K562 (cell line): ENCODE results near the gene GIGYF2. TPM values are rescaled to one million over a fixed set of nuclear protein-coding genes. Genes with fewer than 3 reads are reported as not detected.

Experiments
- ATAC-seq: fragments of 200-7000 bp; cut with Tn5 transposase; 3 replicates; pipeline ENCODE4 v1.9.1; 2020; ENCODE audit warnings: moderate library complexity
- BruUV-seq: library from RNA; stranded (reverse); fragments of 400-500 nt; replicated peaks from 2 replicates; lab custom pipeline; 2021; lab: Mats Ljungman, UMichigan
- CTCF ChIA-PET: fragments of 300-600 bp; formaldehyde crosslinking; extraction: SDS; loops from one replicate; lab custom pipeline; 2021; ENCODE audit warnings: low intra/inter-chr PET ratio; lab: Yijun Ruan, JAX
- POLR2A ChIA-PET: fragments of 300-600, 350-650 bp; sonication (Branson Sonifier 250); formaldehyde crosslinking; extraction: SDS; loops from one replicate; lab custom pipeline; 2021; ENCODE audit warnings: antibody characterized with exemption, inconsistent platforms; lab: Yijun Ruan, JAX
- DNase-seq, 4 experiments: peaks; one replicate each; pipeline versions ENCODE4 v3.0.0 to v3.0.0-alpha.2; 2011 to 2018; ENCODE audit warnings: low spot score in 3 of 4, mixed read lengths in 3 of 4; ENCODE audit errors: extremely low read depth in 1 of 4
- FAIRE-seq: peaks from 2 replicates; lab custom pipeline; 2011; peaks lifted over from hg19 to GRCh38; lab: Jason Lieb, UNC
- H2AFZ ChIP-seq: 2 replicates; pipeline ENCODE4 v1.6.0; 2011; ENCODE audit warnings: low read depth, low read length, control low read depth, inconsistent platforms
- H3K27ac ChIP-seq: fragments of 200-600 bp; 3 replicates; pipeline ENCODE4 v1.8.0; 2011; ENCODE audit warnings: low read depth, mild to moderate bottlenecking, control low read depth, inconsistent platforms, low read length, moderate library complexity, mixed read lengths; ENCODE audit errors: extremely low read depth
- H3K27me3 ChIP-seq, 2 experiments: fragments of 300-600 bp in 1 of 2; 2 replicates in 1 of 2; 3 replicates in 1 of 2; pipeline versions ENCODE4 v1.6.0 to v1.8.0; 2011; ENCODE audit warnings: inconsistent platforms in 2 of 2, low read length in 2 of 2, mild to moderate bottlenecking in 1 of 2, mixed read lengths in 1 of 2, moderate library complexity in 1 of 2; ENCODE audit not compliant: control insufficient read depth in 2 of 2, insufficient read depth in 2 of 2
- H3K36me3 ChIP-seq: fragments of 300-600 bp; 3 replicates; pipeline ENCODE4 v1.8.0; 2011; ENCODE audit warnings: mild to moderate bottlenecking, low read length, inconsistent platforms; ENCODE audit not compliant: control insufficient read depth, insufficient read depth
- H3K4me1 ChIP-seq, 2 experiments: fragments of 200-600 bp in 1 of 2; replicated peaks in 1 of 2; 2 replicates in 1 of 2; 3 replicates in 1 of 2; pipeline versions ENCODE4 v1.5.1 to v1.8.0; 2011; ENCODE audit warnings: inconsistent platforms in 2 of 2, low read length in 2 of 2, mild to moderate bottlenecking in 1 of 2, mixed read lengths in 1 of 2, moderate library complexity in 1 of 2; ENCODE audit not compliant: control insufficient read depth in 2 of 2, insufficient read depth in 2 of 2
- H3K4me2 ChIP-seq: 2 replicates; pipeline ENCODE4 v1.6.1; 2011; ENCODE audit warnings: low read length, control low read depth, inconsistent platforms, mixed read lengths; ENCODE audit not compliant: insufficient read depth
- H3K4me3 ChIP-seq: fragments of 200-600 bp; sonication (generic), shearing (Covaris generic); 2 replicates; pipeline ENCODE4 v1.5.1; 2016; ENCODE audit warnings: control low read depth, inconsistent platforms
- H3K79me2 ChIP-seq: fragments of 200-600 bp; 3 replicates; pipeline ENCODE4 v1.8.0; 2011; ENCODE audit warnings: low read length, inconsistent platforms; ENCODE audit not compliant: control insufficient read depth, insufficient read depth
- H3K9ac ChIP-seq, 2 experiments: 2 replicates each; pipeline versions ENCODE4 v1.6.0 to v1.6.1; 2011; ENCODE audit warnings: low read depth in 2 of 2, low read length in 2 of 2, control low read depth in 1 of 2, inconsistent platforms in 1 of 2, mild to moderate bottlenecking in 1 of 2, mixed read lengths in 1 of 2; ENCODE audit not compliant: insufficient read depth in 1 of 2
- H3K9me1 ChIP-seq: one replicate; pipeline ENCODE4 v1.6.0; 2011; ENCODE audit warnings: inconsistent platforms, mild to moderate bottlenecking, low read length, moderate library complexity; ENCODE audit not compliant: control insufficient read depth, insufficient read depth
- H3K9me3 ChIP-seq: replicated peaks from 2 replicates; pipeline ENCODE4 v1.5.1; 2011; ENCODE audit warnings: low read depth, low read length, inconsistent platforms; ENCODE audit not compliant: control insufficient read depth, insufficient read depth
- H4K20me1 ChIP-seq: replicated peaks from 2 replicates; pipeline ENCODE4 v1.6.1; 2011; ENCODE audit warnings: low read length, inconsistent platforms, mixed read lengths; ENCODE audit not compliant: control insufficient read depth, insufficient read depth
- CEBPG ChIP-seq, 3 experiments: fragments of 200-800 bp in 1 of 3; sonication (Bioruptor generic) in 1 of 3; sonication (generic) in 1 of 3; formaldehyde crosslinking in 1 of 3; IDR thresholded peaks in 2 of 3; conservative IDR thresholded peaks in 1 of 3; 2 replicates each; pipeline versions ENCODE4 v1.6.1 to v1.8.0; 2016 to 2022; ENCODE audit warnings: missing compliant biosample characterization in 2 of 3, missing genetic modification characterization in 2 of 3, mild to moderate bottlenecking in 1 of 3, missing genetic modification reagents in 1 of 3
- NR2F6 ChIP-seq: fragments of 450-650 bp; formaldehyde crosslinking; IDR thresholded peaks from 2 replicates; pipeline ENCODE4 v1.4.0; 2020; ENCODE audit warnings: mild to moderate bottlenecking
- RBM25 ChIP-seq: fragments of 200-400 bp; formaldehyde crosslinking; IDR thresholded peaks from 2 replicates; pipeline ENCODE4 v1.6.1; 2018; ENCODE audit warnings: low read length, low read depth, moderate library complexity; ENCODE audit not compliant: severe bottlenecking
- RBM34 ChIP-seq: fragments of 200-400 bp; formaldehyde crosslinking; IDR thresholded peaks from 2 replicates; pipeline ENCODE4 v1.6.1; 2018; ENCODE audit warnings: low read length, borderline replicate concordance; ENCODE audit not compliant: insufficient read depth
- ZNF780A ChIP-seq: fragments of 250-450 bp; sonication (Bioruptor Pico); IDR thresholded peaks from 2 replicates; pipeline ENCODE4 v1.5.0; 2021; ENCODE audit warnings: mild to moderate bottlenecking
- WGBS: fragments of 100-300 bp; shearing (Covaris generic); methylation state at CpG from one replicate; pipeline ENCODE4 v1.1.6; 2016; ENCODE audit warnings: low coverage, mixed read lengths; ENCODE audit not compliant: insufficient coverage; ENCODE audit errors: missing lambda C conversion rate; 5-methylcytosine and 5-hydroxymethylcytosine counted together
- in situ Hi-C: fragments of 300-500 bp; cut with MboI; formaldehyde crosslinking; loops from 4 replicates; pipeline ENCODE4 v1.15.0; 2018; ENCODE audit warnings: inconsistent platforms, mixed read lengths
- intact Hi-C: fragments of 100-400 bp; cut with micrococcal nuclease; formaldehyde crosslinking; loops from 2 replicates; pipeline ENCODE4 v1.14.2; 2022
- polyA plus RNA-seq, 8 experiments: library from polyadenylated mRNA; depleted of rRNA in 4 of 8; stranded (reverse) in 5 of 8; unstranded in 3 of 8; fragments of >200 nt; fragmentation: Nextera tagmentation in 2 of 8; fragmentation: Illumina TruSeq in 1 of 8; extraction: Ambion mirVana in 2 of 8; extraction: Trizol in 1 of 8; gene quantifications; 2 replicates each; pipeline versions ENCODE4 v1.2.1 to v1.2.3, GENCODE V29; 2011 to 2014; ENCODE audit warnings: inconsistent platforms in 1 of 8, missing spikeins in 1 of 8
- total RNA-seq, 7 experiments: library from RNA; depleted of rRNA in 6 of 7; stranded (reverse); fragments of >200 nt in 6 of 7; fragmentation: Illumina TruSeq in 2 of 7; extraction: Trizol in 2 of 7; gene quantifications; 2 replicates each; pipeline versions ENCODE4 v1.2.1 to v1.2.3, GENCODE V29; 2011 to 2021; ENCODE audit warnings: low replicate concordance in 1 of 7
- TF ChIP-seq, protein P1 (sequence below): fragments of 450-650 bp; formaldehyde crosslinking; IDR thresholded peaks from 2 replicates; pipeline ENCODE4 v1.4.0; 2022; ENCODE audit warnings: missing genetic modification characterization
- TF ChIP-seq, protein P2 (sequence below): sonication (generic); formaldehyde crosslinking; IDR thresholded peaks from 2 replicates; pipeline ENCODE4 v1.8.0; 2022; ENCODE audit warnings: mild to moderate bottlenecking, missing genetic modification reagents
- TF ChIP-seq, protein P3 (sequence below), 2 experiments: fragments of 250-450 bp in 1 of 2; fragments of 450-650 bp in 1 of 2; sonication (Bioruptor Pico) in 1 of 2; IDR thresholded peaks; 2 replicates each; pipeline versions ENCODE4 v1.6.1 to v1.8.0; 2016 to 2021; ENCODE audit warnings: mild to moderate bottlenecking in 2 of 2, moderate library complexity in 2 of 2, missing compliant biosample characterization in 1 of 2, missing genetic modification characterization in 1 of 2

GIGYF2 gene
- total and polyA plus RNA-seq, 9 of the 15 experiments (the other 6 are each of a cell fraction or from before 2014, with no cell fraction given) = 12.7 to 52.7 (median 34.9) TPM

DNA sequence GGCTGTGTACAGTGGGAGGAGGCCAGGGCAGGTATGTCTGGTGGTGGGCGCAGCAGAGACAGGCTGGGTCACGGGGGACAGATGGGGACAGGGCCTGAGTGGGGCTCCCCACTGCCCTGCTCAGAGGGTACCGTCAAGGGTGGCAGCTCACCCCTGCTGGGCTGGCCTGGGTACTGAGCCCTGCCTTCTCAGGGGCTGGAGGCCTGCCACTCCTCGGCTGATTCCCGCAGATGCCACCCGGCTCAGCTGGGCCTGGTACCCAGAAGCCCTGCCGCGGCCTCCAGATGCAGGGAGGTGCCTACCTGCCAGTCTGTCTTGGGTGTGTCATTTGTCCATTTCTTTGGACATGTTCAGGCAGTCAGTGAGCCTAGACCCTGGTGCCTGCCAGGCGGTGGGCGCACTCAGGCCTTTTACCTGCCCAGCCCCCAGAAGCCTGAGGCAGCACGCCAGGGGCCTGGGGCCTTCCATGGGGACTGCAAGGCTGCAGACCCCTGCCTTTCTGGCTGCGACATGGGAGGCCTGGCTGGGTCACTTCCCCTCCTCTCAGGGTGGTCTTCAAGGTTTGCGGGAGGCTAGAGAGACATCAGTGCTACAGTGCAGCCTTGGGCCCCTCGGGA lies 176.3 kb downstream of the GIGYF2 start:
- Histone ChIP-seq H3K9me1 (no peaks in the 10 kb centered on the region), H3K4me3 (no peak overlapping the region), H3K9me3 (no peaks in the 10 kb centered on the region), H2AFZ (0 out of 2 replicates have a peak overlapping the region, but pooled peaks have one; percentile 68), H3K27me3 (no peaks in the 10 kb centered on the region), H3K4me1 (peaks cover 2 to 17% of the 10 kb centered on the region in 2 experiments; a peak in 3 of 5 replicates), H3K36me3 (no peaks in the 10 kb centered on the region), H3K4me2 (no peak overlapping the region), H4K20me1 (no peaks in the 10 kb centered on the region), H3K9ac (peak overlapping the region in 1 of 2 experiments; percentile 52; a peak in 2 of 4 replicates), H3K79me2 (no peaks in the 10 kb centered on the region), H3K27ac (no peak overlapping the region)
- intact Hi-C loops (no loop called here), in situ Hi-C loops (no loop called here)
- ChIA-PET CTCF (no interaction called here), POLR2A (no interaction called here)
- no TSS peak for BruUV-seq
- FAIRE-seq (no peak), DNase-seq (no peak), ATAC-seq (no peak)
- 80% methylated on average over 11 of the region's 14 CpGs for WGBS
- TF ChIP-seq ZNF780A (CRISPR knock-in tag) (no peak), CEBPG (CRISPR knock-in tag; IDR thresholded peaks at IDR 0.05) (no peak), CEBPG (tag; conservative IDR thresholded peaks at IDR 0.05 in 1 of 2, IDR thresholded peaks at IDR 0.05 in 1 of 2) (no peak), RBM25 (no peak), NR2F6 (CRISPR knock-in tag) (no peak), RBM34 (no peak)
- TF ChIP-seq, protein P1, sequence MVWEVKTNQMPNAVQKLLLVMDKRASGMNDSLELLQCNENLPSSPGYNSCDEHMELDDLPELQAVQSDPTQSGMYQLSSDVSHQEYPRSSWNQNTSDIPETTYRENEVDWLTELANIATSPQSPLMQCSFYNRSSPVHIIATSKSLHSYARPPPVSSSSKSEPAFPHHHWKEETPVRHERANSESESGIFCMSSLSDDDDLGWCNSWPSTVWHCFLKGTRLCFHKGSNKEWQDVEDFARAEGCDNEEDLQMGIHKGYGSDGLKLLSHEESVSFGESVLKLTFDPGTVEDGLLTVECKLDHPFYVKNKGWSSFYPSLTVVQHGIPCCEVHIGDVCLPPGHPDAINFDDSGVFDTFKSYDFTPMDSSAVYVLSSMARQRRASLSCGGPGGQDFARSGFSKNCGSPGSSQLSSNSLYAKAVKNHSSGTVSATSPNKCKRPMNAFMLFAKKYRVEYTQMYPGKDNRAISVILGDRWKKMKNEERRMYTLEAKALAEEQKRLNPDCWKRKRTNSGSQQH (CRISPR knock-in tag) = no peak
- TF ChIP-seq, protein P2, sequence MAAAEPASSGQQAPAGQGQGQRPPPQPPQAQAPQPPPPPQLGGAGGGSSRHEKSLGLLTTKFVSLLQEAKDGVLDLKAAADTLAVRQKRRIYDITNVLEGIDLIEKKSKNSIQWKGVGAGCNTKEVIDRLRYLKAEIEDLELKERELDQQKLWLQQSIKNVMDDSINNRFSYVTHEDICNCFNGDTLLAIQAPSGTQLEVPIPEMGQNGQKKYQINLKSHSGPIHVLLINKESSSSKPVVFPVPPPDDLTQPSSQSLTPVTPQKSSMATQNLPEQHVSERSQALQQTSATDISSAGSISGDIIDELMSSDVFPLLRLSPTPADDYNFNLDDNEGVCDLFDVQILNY (CRISPR knock-in tag) = no peak
- TF ChIP-seq, protein P3, sequence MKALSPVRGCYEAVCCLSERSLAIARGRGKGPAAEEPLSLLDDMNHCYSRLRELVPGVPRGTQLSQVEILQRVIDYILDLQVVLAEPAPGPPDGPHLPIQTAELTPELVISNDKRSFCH (CRISPR knock-in tag; IDR thresholded peaks at IDR 0.05) = no peak
- TF ChIP-seq, protein P3 (tag; IDR thresholded peaks at IDR 0.05) = no peak
